ENCODE data around the gene KITLG. TPM values are rescaled to one million over a fixed set of nuclear protein-coding genes. Genes with fewer than 3 reads are reported as not detected.

Gene KITLG
- total RNA-seq, 1 experiment from 2014 or later = 11.7 TPM

GRCh38 chr12:88570103-88570502 is 10.2 kb downstream of the KITLG start:
- no CpG with 5 or more reads among the region's 1 CpG for WGBS (ENCODE audit: extremely low coverage, insufficient read length, low lambda C conversion rate)
- Histone ChIP-seq H3K4ac (ENCODE audit: low read depth, low read length) (no peak overlapping the region), H3K23me2 (ENCODE audit: insufficient read length, low read depth, low read length, poor library complexity, severe bottlenecking) (no peaks in the 10 kb centered on the region), H3K18ac (ENCODE audit: insufficient read length, low read depth, low read length) (no peak overlapping the region), H3K14ac (ENCODE audit: insufficient read depth, low read length) (no peak overlapping the region), H3K79me1 (ENCODE audit: insufficient read depth, low read depth, low read length, poor library complexity, severe bottlenecking) (no peaks in the 10 kb centered on the region), H2BK12ac (ENCODE audit: insufficient read length, low read depth, low read length) (no peak overlapping the region), H3K23ac (ENCODE audit: insufficient read length, low read depth, low read length) (no peak overlapping the region), H4K8ac (replicated peaks; ENCODE audit: insufficient read length, low read depth, low read length) (no peak overlapping the region), H4K20me1 (ENCODE audit: control insufficient read depth, insufficient read depth, insufficient read length) (no peaks in the 10 kb centered on the region), H3K4me2 (ENCODE audit: insufficient read depth, insufficient read length, low read length) (no peak overlapping the region), H4K91ac (ENCODE audit: insufficient read length, low read depth, low read length) (no peak overlapping the region), H3K79me2 (ENCODE audit: insufficient read depth, low read length) (no peaks in the 10 kb centered on the region), H3K4me1 (ENCODE audit: insufficient read depth, low read length) (no peaks in the 10 kb centered on the region; the same call in 1 of the 2 replicates), H3K9me3 (ENCODE audit: control insufficient read depth, low read depth, low read length) (no peaks in the 10 kb centered on the region), H2AFZ (ENCODE audit: low read length) (no peak overlapping the region), H2BK20ac (ENCODE audit: low read depth, low read length, poor library complexity, severe bottlenecking) (no peak overlapping the region), H3T11ph (ENCODE audit: low read length) (no peak overlapping the region), H4K5ac (ENCODE audit: insufficient read length, low read depth, low read length) (no peak overlapping the region), H2BK15ac (ENCODE audit: low read depth, low read length) (no peak overlapping the region), H2BK5ac (ENCODE audit: insufficient read length, low read length) (no peak overlapping the region), H3K27me3 (ENCODE audit: insufficient read depth, low read length) (no peaks in the 10 kb centered on the region), H3K27ac (ENCODE audit: insufficient read length, low read depth, low read length) (no peak overlapping the region), H3K56ac (ENCODE audit: insufficient read length, low read depth, low read length) (no peak overlapping the region), H3K9ac (ENCODE audit: extremely low read depth, insufficient read length, low read length) (no peak overlapping the region), H2AK5ac (ENCODE audit: insufficient read length, low read length) (no peak overlapping the region), H2BK120ac (ENCODE audit: low read depth, low read length, poor library complexity, severe bottlenecking) (no peak overlapping the region)
- DNase-seq = no peak
- Mint-ChIP-seq H3K4me3 (no peak overlapping the region), H3K4me1 (peaks cover 31 to 63% of the 10 kb centered on the region in 2 experiments), H3K36me3 (ENCODE audit: insufficient read depth in 1 of 3, low read depth in 3 of 3) (no peaks in the 10 kb centered on the region), H3K9me3 (no peaks in the 10 kb centered on the region), H3K27ac (no peak overlapping the region), H3K27me3 (ENCODE audit: low read depth) (no peaks in the 10 kb centered on the region)
- TF ChIP-seq CTCF (conservative IDR thresholded peaks at IDR 0.05) = no peak

Measured in H9 (cell line).